ENCODE measurements around the gene LRRC34.

DNA sequence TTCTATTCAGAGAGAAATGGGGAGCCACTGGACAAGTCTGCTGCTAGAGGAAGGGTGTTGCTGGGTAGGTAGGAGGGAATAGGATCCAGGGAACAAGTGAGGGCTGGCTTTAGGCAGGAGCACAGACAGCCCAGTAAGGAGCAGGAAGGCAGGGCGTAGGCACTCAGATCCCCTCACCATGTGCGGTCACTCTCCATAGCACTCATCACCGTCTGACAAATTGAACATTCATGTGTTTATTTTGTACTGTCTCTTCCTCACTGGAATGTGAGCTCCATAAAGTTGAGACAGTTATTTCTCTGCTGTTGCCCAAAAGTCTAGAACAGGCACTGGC is 24.2 kb upstream of the LRRC34 start:
- no peak for TF ChIP-seq EZH2phosphoT487 (IDR thresholded peaks at IDR 0.05; ENCODE audit: insufficient read depth, low read depth)
- TF ChIP-seq EZH2 (IDR thresholded peaks at IDR 0.05; ENCODE audit: insufficient read depth, poor library complexity, severe bottlenecking) = no peak
